GM18870 (cell line): ENCODE measurements around the gene TM4SF1.

Source experiments
- ATAC-seq: cut with Tn5 transposase; IDR thresholded peaks from one replicate; pipeline ENCODE4 v1.9.1; 2021; ENCODE audit warnings: moderate library complexity; ENCODE audit not compliant: unreplicated experiment

Gene TM4SF1

GRCh38 chr3:149377408-149378364 lies at the start of gene TM4SF1:
Gene TM4SF1 (minus strand): TSS chr3:149377649. CDS start chr3:149377547, 102 bp downstream.
- no peak for ATAC-seq

- no peak for ATAC-seq
These were observed 48.9 kb upstream of the TM4SF1 start for GRCh38 chr3:149426325-149426724.

- ATAC-seq, result no peak
These were observed 47.5 kb upstream of the TM4SF1 start for GRCh38 chr3:149424918-149425317.

GRCh38 chr3:149421764-149422163 lies 44.3 kb upstream of the TM4SF1 start:
- no peak for ATAC-seq

- ATAC-seq, result no peak
These were observed 42.4 kb upstream of the TM4SF1 start for GRCh38 chr3:149419816-149420215.

GRCh38 chr3:149417727-149418126 lies 40.3 kb upstream of the TM4SF1 start:
- no peak for ATAC-seq

- peak; percentile 95 for ATAC-seq
These were observed 39.7 kb upstream of the TM4SF1 start for GRCh38 chr3:149417174-149417573.

GRCh38 chr3:149415484-149415883 lies 38.0 kb upstream of the TM4SF1 start:
- ATAC-seq, result no peak

- ATAC-seq, result no peak
These were observed 37.2 kb upstream of the TM4SF1 start for GRCh38 chr3:149414557-149415231.

GRCh38 chr3:149411583-149411982 lies 34.1 kb upstream of the TM4SF1 start:
- ATAC-seq, result no peak

GRCh38 chr3:149409351-149409750 lies 31.9 kb upstream of the TM4SF1 start:
- no peak for ATAC-seq

- no peak for ATAC-seq
These were observed 30.4 kb upstream of the TM4SF1 start for GRCh38 chr3:149407898-149408297.

- no peak for ATAC-seq
These were observed 28.8 kb upstream of the TM4SF1 start for GRCh38 chr3:149406244-149406752.

- ATAC-seq, result no peak
These were observed 26.0 kb upstream of the TM4SF1 start for GRCh38 chr3:149403443-149403842.

- no peak for ATAC-seq
These were observed 25.0 kb upstream of the TM4SF1 start for GRCh38 chr3:149402481-149402880.

GRCh38 chr3:149401926-149402310 lies 24.5 kb upstream of the TM4SF1 start:
- no peak for ATAC-seq

GRCh38 chr3:149401212-149401925 lies 23.9 kb upstream of the TM4SF1 start:
- ATAC-seq, result no peak

GRCh38 chr3:149400645-149401044 lies 23.2 kb upstream of the TM4SF1 start:
- no peak for ATAC-seq

- ATAC-seq, result no peak
These were observed 20.8 kb upstream of the TM4SF1 start for GRCh38 chr3:149398296-149398695.

- ATAC-seq, result no peak
These were observed 20.1 kb upstream of the TM4SF1 start for GRCh38 chr3:149397528-149397927.

GRCh38 chr3:149396476-149396875 lies 19.0 kb upstream of the TM4SF1 start:
- no peak for ATAC-seq
